T-helper 1 cell (primary cell): Measurements from ENCODE around the gene C1QL4.
"Not testable (repeated sequence)": the region's sequence is repeated elsewhere in the genome, so short reads cannot be mapped to it uniquely, and the experiment has no call there.

Source experiments
- DNase-seq, 5 donors: peaks; one replicate each; pipeline ENCODE4 v3.0.0-alpha.2; 2012 to 2020
- total RNA-seq, 4 donors: gene quantifications; one replicate each; lab custom pipeline; 2026; lab: John Stamatoyannopoulos, UW

C1QL4 gene
- total RNA-seq: 0 to 0.15 (median 0) reads per million in 4 donors

DNA sequence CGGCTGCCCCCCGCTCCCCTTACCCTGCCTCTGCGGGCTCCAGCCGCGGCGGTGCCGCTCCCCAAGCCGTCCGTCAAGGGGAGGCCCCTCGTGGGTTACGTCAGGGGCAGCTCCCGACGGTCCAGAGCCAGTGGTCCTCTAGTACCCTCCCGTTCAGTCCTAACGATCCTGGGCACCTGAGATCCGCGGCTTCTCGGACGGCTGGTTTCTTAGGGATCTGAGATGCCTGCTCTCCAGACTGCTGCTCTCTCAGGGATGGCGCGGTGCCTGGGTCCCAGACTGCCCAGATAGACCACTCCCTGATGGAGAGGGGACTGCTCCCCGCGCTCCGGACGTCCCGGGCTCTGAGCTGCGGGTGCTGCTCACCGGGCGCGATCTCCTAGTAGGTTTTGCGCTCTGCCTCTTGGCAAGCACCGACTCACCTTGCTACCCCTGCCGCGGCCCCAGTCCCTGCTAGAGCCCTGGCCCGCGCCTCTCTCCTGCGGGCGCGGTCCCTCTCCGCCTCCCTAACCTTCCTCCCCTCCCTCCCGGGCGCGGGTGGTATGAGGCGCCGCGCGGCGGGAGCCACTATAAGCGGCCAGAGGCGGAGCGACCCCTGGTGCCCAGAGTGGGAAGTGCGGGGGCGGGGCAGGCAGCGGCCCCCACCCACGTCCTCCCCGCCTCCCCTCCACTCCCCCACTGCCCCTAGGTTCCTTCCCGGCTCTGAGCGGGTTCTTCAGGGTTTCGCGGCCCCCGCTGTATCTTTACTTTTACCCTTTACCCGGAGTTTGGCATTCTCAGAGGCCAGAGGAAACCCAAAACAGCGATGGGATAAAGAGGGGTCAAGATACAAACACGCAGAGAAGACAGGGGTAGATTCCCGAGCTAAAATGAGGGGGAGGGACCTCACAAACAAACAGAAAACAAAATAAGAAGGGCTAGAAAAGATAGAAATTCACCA, at the start of gene C1QL4:
Gene C1QL4, minus strand, starts transcription at position 544 of the 940 bp plus-strand sequence. CDS start 711 bp downstream, outside the sequence.
- peak; percentile 75 to 85 (median 80) for DNase-seq

GRCh38 chr12:49380184-49380583, 43.2 kb upstream of the C1QL4 start:
- not testable (repeated sequence) for DNase-seq

GRCh38 chr12:49377386-49377785, 40.4 kb upstream of the C1QL4 start:
- DNase-seq: no peak

DNA sequence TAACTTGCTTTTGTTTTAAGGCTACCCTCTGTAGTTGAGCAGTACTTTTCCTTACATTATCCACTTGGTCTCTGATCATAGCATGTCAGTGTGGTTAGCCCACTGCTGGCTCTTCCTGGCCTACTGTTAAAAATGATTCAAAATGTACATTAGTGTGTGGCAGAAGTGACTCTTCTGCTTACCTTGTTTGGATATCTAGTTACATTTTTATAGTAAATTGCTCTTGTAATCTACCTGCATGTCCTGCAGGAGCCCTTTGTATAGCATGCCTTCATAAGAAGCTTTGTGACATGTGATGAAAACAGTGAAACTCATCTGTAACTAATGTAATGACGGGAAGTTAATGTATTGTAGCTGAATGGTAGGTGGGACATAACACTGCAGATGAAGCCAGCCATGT, 38.4 kb upstream of the C1QL4 start:
- DNase-seq: no peak

GRCh38 chr12:49370539-49370938, 33.6 kb upstream of the C1QL4 start:
- no peak for DNase-seq

- peak in 1 of 5 donors; percentile 22 for DNase-seq
Observed at GRCh38 chr12:49369411-49370145, 32.6 kb upstream of the C1QL4 start.

DNA sequence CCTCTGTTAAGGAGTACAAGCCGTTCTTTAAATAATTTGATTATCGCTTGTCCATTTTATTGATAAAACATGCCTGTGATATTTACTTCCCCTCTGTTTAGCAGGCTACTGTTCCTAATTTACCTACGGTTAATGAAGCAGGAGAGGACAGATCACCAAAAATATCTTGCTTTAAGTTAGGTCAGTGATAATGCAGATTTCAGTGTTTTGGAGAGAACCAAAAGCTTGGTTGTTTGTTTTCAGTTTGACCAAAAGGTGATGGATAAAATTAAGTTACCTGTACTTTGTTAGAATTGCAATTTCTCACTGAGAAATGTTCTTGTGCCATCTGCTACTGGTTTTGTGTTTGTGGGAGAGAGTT, 31.2 kb upstream of the C1QL4 start:
- no peak for DNase-seq

DNA sequence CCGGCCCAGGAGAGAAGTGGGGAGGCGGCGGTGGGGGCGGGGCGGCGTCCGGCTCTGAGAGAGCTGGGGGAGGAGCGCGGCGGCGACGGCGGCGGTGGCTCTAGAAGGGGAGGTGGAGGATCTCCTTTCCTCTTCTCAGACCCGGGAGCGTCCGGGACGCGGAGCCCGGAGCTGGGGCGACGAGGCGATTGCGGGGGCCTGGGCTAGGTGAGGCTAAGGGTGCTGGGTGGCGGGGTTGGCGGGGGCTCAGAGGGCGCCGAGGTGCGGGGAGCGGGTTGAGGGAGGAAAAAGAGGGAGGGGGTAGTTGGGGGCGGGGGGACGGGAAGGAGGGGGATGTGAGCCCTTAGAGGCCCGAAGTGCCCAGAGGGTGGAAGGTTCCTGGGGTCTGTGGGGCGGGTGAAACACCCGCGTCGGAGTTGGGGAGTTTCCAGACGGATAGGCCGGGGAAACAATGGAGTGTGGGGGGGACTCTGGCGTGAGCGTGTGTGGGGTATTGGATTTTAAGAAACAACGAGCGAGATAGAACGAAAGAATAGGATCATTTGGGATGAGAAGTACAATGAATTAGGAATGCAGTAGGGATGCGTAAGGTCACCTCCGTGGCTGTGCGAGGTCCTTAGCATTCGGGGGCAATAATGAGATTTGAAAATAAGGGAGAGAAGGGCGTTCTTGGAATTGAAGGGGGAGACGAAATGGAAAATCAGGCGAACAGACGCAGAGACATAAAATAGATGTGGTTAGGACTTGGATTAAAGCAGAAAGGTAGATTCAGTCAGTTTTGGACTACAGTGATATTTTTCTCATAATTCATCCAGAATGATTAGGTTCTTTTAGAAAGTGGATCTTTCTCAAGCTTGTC, 30.6 kb upstream of the C1QL4 start, which contains the start of gene SPATS2:
Gene SPATS2, plus strand, starts transcription at position 82 of the 859 bp plus-strand sequence. CDS start 93,551 bp downstream, outside the sequence.
- no peak for DNase-seq

DNA sequence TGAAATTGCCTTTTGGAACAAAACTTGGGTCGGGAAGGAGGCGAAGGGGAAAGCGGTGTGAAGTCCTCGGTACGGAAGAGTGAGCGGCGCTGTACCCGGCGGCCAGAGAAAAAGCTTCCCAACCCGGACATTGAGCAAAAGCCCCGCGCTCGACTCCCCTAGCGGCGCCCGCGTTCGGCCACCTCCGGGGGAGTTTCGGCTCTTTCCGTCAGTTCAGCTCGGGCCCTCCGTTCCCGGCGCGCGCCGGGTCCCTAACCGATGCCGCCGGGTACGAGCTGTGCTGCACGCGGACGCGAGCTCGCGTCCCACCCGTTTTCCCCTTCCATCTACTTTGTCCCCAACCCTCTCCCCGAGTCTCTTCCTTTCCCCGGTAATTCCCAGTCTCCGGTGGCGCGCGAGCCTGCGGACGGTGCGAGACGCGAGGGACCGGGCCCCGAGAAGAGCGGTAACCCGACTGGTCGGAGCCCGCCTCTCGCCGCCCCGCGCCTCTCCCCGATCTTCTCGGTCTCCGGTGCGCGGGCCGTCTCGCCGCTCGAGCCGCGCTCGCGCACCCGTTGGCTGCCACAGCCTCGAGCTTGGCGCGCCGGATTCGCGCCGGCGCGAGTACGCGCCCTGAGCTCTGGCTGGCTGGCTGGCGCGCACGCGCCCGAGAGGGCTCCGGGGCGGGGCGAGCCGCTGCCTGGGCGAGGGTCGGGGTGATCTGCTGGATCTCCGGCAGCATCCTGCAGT, 29.8 kb upstream of the C1QL4 start:
- DNase-seq: peak; percentile 69 to 92 (median 79)

- DNase-seq: no peak
Observed at GRCh38 chr12:49366096-49366651, 29.2 kb upstream of the C1QL4 start.

- DNase-seq: no peak
Observed at GRCh38 chr12:49365542-49365941, 28.6 kb upstream of the C1QL4 start.

DNA sequence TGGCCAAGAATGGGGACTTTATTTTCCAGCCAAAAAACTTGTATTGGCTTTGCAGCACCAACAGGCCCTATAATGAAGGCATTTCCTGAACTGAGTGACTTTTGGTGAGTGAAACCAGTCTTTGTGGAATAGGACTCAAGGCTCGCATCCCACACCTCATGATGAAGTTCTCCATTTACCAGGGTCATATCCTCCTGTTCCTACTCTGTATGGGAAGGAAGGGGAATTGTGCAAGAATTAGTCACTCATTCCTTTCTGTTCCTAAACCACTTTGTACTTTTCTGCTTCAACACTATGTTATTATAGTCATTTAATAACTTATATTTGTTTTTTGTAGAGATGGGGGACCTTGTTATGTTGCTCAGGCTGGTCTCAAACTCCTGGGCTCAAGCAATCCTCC, 28.0 kb upstream of the C1QL4 start:
- DNase-seq: no peak

DNA sequence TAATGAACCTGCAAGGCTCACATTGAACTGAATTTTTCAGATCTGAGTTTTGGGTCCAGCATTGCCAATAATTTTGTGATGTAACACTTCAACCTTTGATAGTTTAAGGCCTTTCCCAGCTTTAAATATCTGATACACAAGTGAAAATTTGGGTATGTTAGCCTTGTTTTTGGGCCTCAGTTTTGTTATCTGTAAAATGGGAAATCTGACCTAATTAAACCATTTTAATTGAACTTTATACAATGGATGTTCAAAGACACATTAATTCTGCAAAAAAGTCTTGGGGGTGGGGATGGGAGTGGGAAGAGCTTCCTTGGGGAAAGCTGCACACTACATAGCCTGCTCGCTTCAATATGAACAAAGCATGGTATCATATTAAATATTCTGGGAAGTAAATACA, 25.1 kb upstream of the C1QL4 start:
- no peak for DNase-seq

GRCh38 chr12:49359671-49360070, 22.7 kb upstream of the C1QL4 start:
- no peak for DNase-seq

DNA sequence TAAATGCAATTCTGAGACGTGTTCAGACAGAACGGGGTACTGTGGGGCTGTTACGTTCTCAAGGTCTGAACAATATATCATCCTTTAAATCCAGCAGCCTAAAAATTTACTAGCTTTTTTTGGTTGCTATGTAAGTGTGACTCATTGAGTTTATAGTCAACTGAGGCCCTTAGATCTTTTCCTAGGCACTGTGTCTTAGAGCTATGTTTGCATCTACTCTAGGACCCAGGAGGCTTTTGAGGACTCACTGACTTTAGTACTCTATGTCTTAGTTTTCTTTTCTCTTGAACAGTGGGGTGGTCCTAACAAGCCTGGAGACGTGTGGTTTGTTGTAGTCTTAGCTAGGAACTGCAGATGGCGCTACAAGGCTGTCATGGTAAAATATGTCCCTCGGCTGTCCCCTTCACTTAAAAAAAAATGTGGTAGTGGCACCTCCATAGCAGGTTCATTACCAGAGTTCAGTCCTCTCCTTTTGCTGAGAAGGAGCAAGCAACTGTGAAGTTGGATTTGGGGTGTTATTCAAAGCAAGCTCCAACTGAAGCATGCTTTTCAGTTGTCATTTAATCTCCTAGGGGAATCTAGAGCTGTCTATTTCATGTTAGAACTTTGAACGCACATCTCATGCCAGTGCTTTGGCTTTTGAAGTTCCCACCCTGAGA, 21.6 kb upstream of the C1QL4 start:
- DNase-seq: peak in 3 of 5 donors; percentile 21 to 66 (median 53)

DNA sequence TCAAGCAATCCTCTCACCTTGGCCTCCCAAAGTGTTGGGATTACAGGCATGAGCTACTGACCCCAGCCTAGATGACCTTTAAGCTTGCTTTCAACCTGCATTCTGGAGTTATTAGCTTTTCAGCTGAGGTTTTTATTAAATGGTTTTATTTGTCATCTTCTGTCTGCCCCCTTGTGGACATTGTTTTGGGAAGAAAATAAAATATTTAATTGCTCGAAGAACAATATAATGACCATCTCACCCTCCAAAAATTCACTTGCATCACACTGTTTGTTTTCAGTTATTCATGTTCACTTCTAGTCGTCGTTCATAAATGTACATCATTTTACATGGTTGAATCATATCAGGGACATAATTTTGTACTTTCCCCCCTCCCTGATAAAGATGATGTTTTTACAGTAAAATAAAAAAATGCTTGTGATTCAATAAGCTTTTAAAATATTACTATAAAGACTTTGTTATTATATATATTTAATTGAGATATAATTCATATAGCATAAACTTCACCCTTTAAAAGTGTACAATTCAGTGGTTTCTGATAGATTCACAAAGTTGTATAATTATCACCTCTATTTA, 20.2 kb upstream of the C1QL4 start:
- DNase-seq: no peak

GRCh38 chr12:49355913-49356312, 18.9 kb upstream of the C1QL4 start:
- no peak for DNase-seq

DNA sequence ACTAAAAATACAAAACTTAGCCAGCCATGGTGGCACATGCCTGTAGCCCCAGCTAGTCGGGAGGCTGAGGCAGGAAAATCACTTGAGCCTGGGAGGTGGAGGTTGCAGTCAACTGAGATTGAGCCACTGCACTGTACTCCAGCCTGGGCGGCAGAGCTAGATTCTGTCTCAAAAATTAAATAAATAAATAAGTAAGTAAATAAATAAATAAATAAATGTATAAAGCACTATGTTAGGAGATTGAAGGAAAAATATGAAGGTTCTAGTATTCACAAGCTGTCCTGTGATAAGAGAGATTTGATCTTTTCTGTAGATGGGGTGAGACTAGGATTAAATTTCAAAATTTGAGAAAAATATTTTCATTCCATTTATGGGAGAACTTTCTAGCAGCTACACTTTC, 15.4 kb upstream of the C1QL4 start:
- no peak for DNase-seq

DNA sequence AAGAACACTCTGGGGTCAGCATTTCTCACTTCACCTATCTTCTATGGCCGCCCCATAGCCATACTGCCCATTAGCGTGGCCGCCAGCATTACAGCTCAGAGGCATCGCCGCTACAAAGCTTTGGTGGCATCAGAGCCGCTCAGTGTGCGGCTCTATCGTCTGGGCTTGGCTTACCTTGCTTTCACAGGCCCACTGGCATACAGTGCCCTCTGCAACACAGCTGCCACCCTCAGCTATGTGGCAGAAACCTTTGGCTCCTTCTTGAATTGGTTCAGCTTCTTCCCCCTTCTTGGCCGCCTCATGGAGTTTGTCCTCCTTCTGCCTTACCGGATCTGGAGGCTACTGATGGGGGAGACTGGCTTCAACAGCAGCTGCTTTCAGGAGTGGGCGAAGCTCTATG, 12.3 kb upstream of the C1QL4 start:
- DNase-seq: no peak

GRCh38 chr12:49348781-49349180, 11.8 kb upstream of the C1QL4 start:
- DNase-seq: no peak
